GM12892 (cell line): ENCODE data around the gene AUNIP.

Experiments used
- POLR2A ChIP-seq: IDR thresholded peaks from 2 replicates; pipeline ENCODE4 v1.6.1; 2011; ENCODE audit warnings: low read depth, low read length, control low read depth
- POLR2AphosphoS5 ChIP-seq: IDR thresholded peaks from 2 replicates; pipeline ENCODE4 v1.6.1; 2011; ENCODE audit warnings: low read depth, low read length, control low read depth

GRCh38 chr1:25888426-25888987 lies 29.2 kb upstream of the AUNIP start:
- TF ChIP-seq POLR2A (no peak), POLR2AphosphoS5 (no peak)
